ENCODE measurements around the gene CDH4.

Gene CDH4

DNA sequence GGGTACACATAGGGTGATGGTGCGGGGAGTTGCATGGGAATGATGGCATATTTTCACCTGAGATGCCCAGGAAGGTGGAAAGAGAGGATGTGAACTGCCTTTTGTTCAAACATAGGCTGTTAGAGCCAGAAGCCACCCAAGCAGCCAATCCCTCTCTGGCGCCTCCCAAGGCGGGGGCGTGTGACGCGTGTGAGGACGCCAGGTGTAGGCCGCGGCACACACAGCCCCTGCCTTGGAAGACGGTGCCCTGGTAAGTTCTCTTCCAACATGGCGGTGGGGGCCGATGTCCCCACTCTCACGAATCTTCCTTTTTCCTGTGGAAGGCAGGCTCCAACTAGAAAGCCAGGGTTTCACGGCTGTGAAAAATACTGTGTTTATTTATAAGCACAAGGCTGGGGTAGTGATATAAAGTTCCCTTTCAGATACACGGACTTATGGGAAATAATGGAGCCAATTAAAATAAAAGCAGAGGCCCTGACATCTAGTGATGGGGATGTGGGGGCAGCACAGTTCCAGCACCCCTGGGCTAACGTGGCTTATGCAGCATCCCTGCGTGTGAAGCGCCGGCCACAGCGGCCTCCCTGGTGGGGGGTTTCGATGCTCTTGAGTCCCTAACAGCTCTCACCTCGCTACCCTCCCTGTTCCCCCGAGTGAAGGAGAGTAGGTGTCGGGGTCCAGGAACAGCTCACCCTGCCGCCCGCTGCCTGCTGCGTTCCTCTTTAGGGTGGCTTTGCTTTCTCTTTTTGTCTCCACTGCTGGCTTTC lies 28.3 kb downstream of the CDH4 start:
- in situ Hi-C loops (cut with MboI; ENCODE audit: low sequenced_read_pairs): no loop called here

DNA sequence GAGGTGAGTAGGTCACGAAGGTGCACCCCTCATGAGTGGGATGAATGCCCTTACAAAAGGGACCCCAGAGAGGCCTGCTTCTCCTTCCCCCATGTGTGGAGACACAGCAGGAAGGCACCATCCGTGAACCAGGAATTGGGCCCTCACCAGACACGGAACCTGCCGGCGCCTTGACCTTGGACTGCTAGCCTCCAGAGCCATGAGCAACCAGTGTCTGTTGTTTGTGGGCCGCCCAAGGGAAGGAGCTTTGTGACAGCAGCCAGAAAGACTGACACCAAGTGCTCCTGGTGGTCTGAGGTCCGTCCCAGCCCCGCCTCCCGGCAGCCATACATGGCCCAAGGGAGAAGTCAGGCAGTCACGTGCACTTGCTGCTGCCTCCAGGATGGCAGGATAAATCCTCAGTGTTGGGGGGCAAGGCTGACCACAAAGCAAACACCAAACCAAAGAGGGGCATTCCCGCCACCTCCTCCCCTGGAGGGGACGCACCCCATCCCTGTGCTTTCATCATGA lies 29.3 kb downstream of the CDH4 start:
- in situ Hi-C loops (cut with MboI; ENCODE audit: low sequenced_read_pairs): no loop called here

DNA sequence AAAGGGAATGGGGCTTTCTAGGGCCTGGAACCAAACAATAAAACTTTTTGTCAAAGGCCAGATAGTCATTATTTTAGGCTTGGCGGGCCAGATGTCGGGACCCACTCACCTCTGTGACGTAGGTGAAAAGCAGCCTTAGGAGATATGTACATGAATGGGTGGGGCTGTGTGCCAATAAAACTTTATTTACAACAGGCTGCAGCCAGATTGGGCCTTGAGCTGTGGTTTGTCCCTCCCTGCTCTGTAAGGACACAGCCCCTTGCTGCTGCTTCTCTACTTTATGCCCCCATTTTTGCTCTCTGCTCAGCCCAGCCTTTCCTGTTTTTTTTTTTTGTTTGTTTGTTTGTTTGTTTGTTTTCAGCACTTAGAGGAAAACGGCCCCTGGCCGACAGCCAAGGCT lies 32.7 kb downstream of the CDH4 start:
- in situ Hi-C loops (cut with MboI; ENCODE audit: low sequenced_read_pairs): no loop called here

DNA sequence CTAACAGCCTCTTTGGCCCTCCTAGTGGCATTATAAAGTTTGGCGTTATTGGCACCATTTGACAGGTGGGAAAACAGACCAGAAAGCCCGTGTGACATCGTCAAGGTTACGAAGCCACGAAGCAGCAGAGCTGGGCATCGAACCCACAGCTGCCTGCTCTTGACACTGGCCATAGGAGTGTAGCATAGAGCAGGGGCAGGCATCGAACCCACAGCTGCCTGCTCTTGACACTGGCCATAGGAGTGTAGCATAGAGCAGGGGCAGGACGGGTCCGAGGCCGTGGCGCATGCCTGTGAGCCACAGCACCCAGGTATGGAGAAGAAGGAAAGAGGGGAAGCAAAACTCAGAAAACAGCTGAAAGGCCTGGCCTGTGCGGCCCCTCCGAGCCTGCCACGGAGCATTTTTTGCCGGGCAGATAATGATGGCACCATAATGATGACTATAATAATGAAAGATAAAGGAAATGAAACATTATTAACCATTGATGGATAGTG lies 33.1 kb downstream of the CDH4 start:
- in situ Hi-C loops (cut with MboI; ENCODE audit: low sequenced_read_pairs): no loop called here

DNA sequence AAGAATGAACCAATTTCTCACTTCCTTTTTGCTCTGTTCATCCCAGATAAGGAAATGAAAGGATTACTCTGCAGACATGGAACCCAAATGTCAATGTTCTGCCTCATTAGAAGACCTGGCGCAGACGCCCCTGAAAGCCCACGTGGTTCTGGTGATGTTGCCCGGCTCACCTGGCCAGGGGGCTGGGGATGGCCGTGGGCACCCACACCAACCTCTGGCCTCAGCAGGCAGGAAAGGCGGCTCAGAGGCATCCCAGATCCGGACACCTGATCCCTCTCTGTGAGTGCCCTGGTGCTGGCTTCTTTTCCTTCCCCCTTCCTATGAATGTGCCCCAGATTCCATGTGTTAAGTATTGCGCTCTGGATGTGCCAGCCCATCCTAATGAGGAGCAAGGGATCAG lies 33.6 kb downstream of the CDH4 start:
- in situ Hi-C loops (cut with MboI; ENCODE audit: low sequenced_read_pairs): no loop called here

DNA sequence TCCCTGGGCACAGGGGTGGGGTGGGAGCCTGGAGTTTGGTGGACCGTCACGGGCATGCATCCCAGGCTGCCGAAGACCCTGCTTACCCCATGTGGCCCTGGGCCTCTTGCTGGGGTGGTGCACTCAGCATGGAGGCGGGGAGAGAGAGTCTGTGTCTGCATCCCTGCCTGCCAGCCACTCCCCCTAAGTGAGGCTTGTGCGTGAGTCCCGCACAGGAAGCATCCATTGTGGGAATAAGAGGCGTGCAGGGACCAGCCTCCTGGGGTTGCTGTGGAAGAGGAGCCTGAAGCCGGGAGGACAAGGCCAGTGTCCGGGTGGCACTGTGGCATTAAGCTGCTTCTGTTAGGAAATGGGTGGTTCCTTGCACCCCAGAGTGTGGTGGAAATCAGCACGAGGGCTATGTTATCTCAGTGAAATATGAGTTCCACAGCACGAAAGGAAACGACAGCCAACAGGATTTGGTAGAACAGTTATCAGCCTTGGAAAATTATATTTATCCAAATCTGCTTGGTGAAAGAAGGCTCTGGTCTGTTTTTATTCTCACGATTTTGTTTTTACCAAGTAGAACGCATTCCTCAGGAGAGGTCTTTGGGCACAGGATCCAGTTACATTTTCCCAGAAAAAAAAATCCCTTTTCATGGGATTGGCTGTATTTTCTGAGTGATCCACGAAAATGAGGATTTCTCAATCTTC lies 35.7 kb downstream of the CDH4 start:
- in situ Hi-C loops (cut with MboI; ENCODE audit: low sequenced_read_pairs): no loop called here

DNA sequence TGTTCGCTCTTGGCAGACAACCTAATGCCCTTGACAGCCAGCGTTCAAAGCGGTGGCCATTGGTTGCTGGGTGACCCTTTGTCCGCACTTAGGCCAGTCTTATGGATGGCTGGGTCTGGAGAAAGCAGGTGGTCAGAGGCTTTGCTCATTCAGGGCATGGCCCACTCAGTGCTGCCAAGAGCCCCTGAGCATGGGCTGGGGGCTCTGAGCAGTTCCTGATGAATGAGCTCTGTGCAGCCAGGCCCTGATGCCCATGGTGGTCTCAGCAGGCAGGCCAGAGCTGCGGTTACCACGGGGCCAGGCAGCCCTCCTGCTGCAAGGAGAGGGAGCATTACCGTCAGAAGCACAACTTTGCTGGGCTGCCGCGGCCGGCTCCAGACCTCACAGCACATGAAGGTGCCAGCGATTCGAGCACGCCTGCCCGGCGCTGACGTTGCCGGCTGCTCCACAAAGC lies 36.3 kb downstream of the CDH4 start:
- in situ Hi-C loops (cut with MboI; ENCODE audit: low sequenced_read_pairs): no loop called here

DNA sequence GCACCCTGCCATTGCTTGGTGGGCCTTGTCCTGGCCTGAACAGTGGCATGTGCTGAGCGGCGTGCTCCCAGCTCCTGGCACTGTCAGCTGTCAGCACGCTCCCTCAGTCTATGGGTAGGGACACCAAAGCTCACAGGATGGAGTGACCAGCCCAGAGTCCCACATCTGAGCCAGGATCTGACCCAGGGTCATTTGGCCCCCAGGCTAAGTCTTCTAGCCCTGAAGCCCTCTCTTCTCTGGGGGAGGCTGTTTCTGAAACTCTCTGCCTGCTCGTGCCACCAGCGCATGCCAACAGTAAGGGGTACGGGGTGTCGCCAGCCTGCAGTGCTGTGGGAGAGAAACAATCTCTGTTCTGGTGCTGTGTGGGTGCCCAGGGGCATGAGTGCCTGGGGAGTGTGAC lies 37.1 kb downstream of the CDH4 start:
- in situ Hi-C loops (cut with MboI; ENCODE audit: low sequenced_read_pairs): no loop called here

DNA sequence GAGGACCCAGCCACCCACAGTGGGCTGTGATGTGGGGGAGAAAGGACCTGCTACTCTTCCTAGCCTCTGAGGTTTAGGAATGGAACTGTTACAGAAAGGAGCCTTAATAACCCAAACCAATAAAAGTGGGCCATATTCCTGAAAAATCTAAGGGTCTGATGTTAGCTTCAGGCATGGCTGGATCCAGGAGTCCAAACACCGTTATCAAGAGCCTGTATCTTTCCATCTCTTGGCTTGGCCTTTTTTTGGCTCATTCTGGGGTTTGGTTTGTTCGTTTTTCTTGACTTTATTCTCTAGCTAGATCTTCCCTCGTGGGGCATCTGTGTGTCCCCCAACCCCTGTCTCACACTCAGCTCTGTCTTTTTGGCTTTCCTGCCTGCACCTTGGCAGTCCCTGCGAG lies 38.7 kb downstream of the CDH4 start:
- in situ Hi-C loops (cut with MboI; ENCODE audit: low sequenced_read_pairs): no loop called here

DNA sequence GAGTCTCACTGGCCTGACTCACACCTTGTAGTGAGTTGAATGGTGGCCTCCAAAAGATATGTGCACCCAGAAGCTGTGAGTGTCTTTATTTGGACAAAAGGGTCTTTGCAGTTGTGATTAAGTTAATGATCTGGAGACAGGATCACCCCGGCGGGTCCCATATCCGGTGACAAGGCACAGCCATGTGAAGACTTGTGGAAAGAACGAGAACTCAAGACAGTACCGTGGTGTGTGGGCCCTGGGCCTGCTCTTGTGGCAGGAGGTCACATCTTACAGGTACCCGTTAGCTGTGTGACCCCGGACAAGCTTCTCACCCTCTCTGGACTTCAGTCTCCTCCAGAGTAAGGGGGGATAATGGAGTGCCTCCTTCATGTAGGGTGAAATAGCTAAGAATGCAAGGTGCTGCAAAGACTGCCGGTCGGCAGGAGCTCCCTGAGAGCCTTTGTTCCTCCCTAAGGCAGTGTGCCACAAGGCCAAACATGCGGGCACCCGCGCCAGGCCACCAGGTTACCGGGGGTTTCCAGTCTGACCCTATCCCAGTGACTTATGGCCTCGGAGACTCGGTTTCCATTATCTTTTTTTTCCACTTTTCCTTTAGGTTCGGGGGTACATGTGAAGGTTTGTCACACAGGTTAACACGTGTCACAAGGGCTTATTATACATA lies 39.2 kb downstream of the CDH4 start:
- in situ Hi-C loops (cut with MboI; ENCODE audit: low sequenced_read_pairs): no loop called here

DNA sequence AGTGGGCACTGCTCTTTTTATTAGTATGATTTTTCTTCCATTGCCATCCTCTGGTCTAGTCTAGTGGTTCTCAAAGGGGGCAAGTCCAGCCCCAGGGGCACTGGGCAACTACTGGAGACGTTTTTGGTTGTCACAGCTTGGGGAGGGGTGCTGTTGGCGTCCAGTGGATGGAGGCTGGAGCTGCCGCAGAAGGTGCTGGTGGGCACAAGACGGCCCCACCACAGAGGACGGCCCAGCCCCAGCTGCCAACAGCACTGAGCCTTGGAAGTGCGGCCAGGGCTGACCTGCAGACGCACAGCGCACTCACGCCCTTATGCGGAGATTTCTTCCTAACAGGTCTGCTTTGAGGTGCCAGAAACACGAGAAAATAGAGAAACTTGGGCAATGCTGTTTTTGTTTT lies 40.3 kb downstream of the CDH4 start:
- in situ Hi-C loops (cut with MboI; ENCODE audit: low sequenced_read_pairs): no loop called here

DNA sequence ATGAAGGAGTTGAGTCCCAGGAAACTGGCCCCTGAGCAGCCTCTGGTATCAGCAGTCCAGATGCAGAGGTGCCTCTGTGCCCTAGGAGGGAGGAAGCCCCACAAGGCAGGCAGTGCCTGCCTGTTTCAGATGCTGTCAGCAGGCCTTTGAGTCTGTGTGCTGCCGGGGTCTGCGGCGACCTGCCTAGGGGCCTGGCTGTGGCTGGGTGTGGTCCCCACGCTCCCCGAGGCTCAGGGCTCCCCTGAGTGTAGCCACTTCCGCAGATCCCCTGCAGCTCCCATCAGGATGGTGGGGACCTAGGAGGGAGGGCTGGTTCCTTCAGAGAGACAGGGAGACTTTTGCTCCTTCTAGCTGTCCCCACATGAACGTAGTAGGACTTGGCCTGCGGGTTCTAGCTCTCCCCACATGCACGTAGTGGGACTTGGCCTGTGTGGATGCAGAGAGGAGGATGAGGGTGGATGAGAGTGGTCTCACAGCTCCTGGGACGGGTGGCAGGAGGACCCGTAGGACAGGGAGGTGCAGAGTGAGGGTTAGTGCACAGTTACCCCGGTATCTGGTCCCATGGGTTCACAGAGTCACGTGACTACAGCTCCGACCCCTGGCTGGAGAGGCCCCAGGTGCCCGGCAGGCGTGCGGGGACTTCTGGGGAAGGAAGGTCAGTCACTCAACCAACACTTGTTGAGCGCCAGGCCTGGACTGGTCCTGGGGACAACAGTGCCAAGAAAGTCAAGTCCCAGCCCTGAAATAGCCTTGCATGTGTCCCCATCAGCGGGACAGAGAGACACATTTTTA lies 41.0 kb downstream of the CDH4 start:
- in situ Hi-C loops (cut with MboI; ENCODE audit: low sequenced_read_pairs): no loop called here

DNA sequence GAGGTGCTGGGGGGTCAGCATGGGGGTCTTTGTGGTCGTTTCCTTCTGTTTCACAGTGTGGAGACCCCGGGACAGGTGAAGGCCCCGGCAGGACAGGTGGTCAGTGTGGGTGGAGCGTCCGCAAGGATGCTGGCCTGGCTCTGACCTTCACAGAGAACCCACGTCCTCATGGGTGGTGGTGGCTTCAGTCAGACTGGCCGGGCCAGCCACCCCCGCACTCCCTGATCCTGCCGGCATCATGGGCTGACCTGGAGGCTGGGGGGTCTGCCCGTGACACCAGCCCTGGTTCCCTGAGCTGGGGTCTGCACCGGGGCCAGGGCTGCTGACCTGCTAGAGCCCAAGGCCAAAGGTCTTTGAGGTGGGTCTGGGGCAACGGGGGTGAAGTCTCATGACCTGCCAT lies 41.9 kb downstream of the CDH4 start:
- in situ Hi-C loops (cut with MboI; ENCODE audit: low sequenced_read_pairs): no loop called here

DNA sequence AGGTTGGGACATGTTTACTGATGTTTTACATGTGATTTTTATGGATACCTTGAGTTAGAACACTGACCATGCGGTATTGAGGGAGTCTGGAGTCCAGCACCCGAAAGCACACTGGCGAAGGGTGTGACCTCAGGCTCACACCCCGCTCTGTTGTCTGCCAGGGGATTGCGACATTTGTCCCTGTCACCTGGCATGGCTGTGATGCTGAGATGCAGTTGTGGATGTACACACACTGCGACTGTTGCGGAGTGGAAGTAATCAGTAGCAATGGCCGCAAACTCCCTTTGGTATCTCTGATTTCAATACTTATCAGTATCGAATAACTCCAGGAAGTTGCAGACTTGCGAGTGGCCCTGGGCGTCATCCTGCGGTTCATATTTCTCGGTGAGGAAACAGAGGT lies 43.2 kb downstream of the CDH4 start:
- in situ Hi-C loops (cut with MboI; ENCODE audit: low sequenced_read_pairs): no loop called here

DNA sequence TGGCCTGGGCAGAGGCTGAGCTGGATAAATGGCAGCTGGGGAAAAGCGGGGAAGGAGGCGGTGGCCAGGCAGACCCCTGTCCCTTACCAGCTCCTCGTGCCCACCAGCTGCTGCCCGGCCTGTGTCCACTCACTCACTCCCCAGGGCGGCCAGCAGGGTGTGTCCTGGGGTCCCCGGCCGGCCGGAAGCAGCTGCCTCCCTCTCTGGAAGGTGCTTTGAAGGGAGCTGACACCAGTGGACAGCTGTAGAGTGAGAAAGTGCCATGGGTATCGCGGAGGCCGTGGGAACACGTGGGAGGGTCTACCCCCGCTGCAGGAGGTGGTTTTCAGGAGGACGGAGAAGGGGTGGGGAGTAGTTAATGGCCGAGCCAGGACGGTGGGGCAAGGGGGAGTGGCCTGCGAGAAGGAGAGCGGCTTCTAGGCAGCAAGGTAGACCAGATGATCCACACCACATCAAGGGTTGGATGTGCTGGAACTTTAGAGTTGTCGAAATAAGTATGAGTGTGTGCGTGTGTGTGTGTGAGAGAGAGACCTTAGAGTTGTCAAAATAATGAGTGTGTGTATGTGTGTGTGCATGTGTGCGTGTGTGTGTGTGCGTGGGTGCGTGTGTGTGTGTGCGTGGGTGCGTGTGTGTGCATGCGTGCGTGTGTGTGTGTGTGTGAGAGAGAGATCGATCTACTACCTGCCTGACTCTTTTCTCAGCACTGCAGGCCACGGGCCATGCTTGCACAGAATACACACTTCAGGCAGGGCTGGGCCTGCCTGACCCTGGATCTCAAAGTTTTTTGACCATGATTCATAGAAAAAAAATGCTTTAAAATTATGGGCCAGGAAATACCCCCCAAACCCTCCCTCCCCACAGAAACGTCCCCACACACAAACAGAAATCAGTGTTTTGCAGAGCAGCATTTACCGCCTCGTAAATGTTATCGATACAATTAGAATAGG lies 43.9 kb downstream of the CDH4 start:
- in situ Hi-C loops (cut with MboI; ENCODE audit: low sequenced_read_pairs): no loop called here

DNA sequence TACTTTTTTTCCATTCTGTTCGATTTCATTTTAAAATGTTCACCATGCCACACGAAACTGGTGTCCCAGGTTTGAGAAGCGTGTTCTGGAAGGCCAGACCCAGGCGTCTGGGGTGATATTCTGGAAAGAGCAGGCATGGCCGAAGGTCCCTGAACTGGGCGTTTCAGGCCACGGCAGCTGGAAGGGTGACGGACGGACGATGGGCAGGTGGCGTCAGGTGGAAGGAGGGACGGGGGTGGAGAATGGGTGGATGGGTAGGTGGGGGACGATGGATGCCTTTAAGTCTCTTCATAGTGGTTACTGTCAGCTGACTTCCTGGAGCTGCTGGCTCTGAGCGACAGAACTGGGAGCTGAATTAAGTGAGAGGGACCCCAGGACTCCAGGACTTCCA lies 44.6 kb downstream of the CDH4 start:
- in situ Hi-C loops (cut with MboI; ENCODE audit: low sequenced_read_pairs): no loop called here

DNA sequence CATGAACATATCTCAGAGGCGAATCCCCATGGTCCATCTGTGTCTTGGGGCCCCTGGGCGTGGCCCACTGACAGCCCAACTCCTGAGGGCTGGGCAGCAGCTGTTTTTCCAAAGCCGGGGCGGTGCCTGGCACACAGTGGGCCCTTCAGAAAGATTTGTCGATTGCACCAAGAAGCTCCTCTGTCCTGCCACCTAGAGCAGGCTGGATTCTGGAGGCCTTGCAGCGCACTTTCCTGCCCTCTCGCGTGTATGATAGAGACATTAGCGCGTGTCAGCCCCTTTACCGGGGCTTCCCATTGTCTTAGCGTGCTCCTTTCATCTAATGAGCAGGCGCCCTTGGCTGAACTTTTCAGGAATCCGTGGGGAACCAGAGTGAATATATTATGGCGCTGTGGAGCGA lies 45.4 kb downstream of the CDH4 start:
- in situ Hi-C loops (cut with MboI; ENCODE audit: low sequenced_read_pairs): no loop called here

DNA sequence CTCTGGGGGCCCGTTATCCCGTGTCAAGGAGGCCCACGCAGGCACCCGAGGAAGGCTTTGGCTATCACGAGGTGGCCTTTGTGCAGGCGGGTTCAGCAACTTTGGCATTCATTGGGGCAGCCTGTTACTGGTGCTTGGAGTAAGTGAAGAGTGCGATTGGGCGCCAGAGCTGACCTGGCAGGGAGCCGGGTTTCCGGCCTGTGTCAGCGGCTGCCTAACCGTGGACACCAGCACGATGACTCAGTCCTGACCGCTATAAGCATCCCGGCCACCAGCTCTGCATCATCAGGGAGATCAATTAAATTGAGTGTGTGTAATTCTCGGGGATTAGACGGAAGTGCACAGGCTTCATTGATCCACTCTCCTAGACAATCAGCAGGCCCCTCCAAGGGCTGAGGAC lies 45.9 kb downstream of the CDH4 start:
- in situ Hi-C loops (cut with MboI; ENCODE audit: low sequenced_read_pairs): no loop called here

DNA sequence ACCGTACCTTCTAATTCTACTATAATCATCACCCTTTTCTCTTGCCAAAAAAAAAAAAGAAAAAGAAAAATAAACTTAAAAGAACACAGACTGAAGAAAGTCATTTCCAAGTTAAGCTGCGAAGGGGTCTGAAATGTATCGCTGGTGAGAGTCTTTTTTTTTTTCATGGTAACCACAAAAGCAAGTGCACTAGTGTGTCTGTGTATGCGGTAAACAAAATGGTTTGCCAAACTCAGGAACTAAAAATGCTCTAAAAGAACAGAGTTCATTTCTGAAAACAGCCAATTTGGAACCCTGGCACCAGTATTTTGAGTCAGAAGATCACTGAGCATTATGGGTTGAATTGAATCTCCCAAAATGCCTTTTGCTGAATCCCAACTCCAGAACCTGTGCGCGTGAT lies 46.6 kb downstream of the CDH4 start:
- in situ Hi-C loops (cut with MboI; ENCODE audit: low sequenced_read_pairs): no loop called here

DNA sequence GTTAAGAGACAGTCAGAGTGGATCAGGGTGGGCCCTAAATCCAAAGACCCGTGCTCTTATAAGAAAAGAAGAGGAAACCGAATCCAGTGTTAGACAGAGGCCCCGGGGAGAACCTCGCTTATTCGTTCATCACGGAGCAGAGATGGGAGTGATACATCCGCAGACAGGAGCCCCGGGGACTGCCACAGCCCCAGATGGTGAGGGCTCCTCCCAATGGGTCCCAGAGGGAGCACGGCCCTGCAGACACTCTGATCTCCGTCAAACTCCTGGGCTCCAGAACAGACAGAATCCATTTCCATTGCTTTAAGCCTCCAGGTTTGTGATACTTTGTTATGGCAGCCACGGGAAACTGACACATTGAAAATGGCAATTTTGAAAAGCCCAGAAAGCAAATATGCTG lies 47.0 kb downstream of the CDH4 start:
- in situ Hi-C loops (cut with MboI; ENCODE audit: low sequenced_read_pairs): no loop called here

Measured in HL-60/S4 treated with phorbol 12-myristate 13-acetate at 8.2 ng/mL for 4 days and 3 days (cell line).